HepG2 (cell line): ENCODE measurements around the gene STK25. TPM values are rescaled to one million over a fixed set of nuclear protein-coding genes. Genes with fewer than 3 reads are reported as not detected.

Source experiments
- FLYWCH1 ChIP-seq: sonication (generic); formaldehyde crosslinking; IDR thresholded peaks from 2 replicates; pipeline ENCODE4 v1.8.1; 2023; ENCODE audit warnings: mild to moderate bottlenecking, missing genetic modification reagents
- GFI1 ChIP-seq: sonication (generic); formaldehyde crosslinking; IDR thresholded peaks from 2 replicates; pipeline ENCODE4 v1.5.0; 2020; ENCODE audit warnings: missing genetic modification reagents, mild to moderate bottlenecking, borderline replicate concordance
- MED13 ChIP-seq: sonication (generic); formaldehyde crosslinking; IDR thresholded peaks from 2 replicates; pipeline ENCODE4 v1.5.0; 2020; ENCODE audit warnings: missing genetic modification reagents
- NFKB2 ChIP-seq: sonication (generic); formaldehyde crosslinking; IDR thresholded peaks from 2 replicates; pipeline ENCODE4 v1.4.0; 2020; ENCODE audit warnings: missing genetic modification reagents, borderline replicate concordance
- RBAK ChIP-seq: sonication (generic); formaldehyde crosslinking; IDR thresholded peaks from 2 replicates; pipeline ENCODE4 v1.5.1; 2020; ENCODE audit warnings: mild to moderate bottlenecking, missing genetic modification reagents
- RBM22 ChIP-seq: fragments of 200-400 bp; formaldehyde crosslinking; optimal IDR thresholded peaks from 2 replicates; pipeline ENCODE3; 2017; ENCODE audit warnings: mild to moderate bottlenecking, low read length, moderate library complexity
- SIN3B ChIP-seq: fragments of 150-350 bp; IDR thresholded peaks from 2 replicates; pipeline ENCODE4 v1.6.1; 2014; ENCODE audit warnings: low read length
- SOX13 ChIP-seq, 3 experiments: fragments of 450-650 bp in 1 of 3; sonication (generic) in 1 of 3; formaldehyde crosslinking in 1 of 3; IDR thresholded peaks in 2 of 3; conservative IDR thresholded peaks in 1 of 3; 2 replicates each; pipeline versions ENCODE4 v1.5.0 to v1.6.1; 2016 to 2020; ENCODE audit warnings: antibody characterized with exemption in 1 of 3, mild to moderate bottlenecking in 1 of 3, missing compliant biosample characterization in 1 of 3, missing genetic modification reagents in 1 of 3, moderate library complexity in 1 of 3
- TCF12 ChIP-seq, 2 experiments: fragments of 450-650 bp in 1 of 2; sonication (generic) in 1 of 2; formaldehyde crosslinking in 1 of 2; IDR thresholded peaks; 2 replicates each; pipeline versions ENCODE4 v1.6.1 to v1.8.0; 2017 to 2022; ENCODE audit warnings: antibody characterized with exemption in 1 of 2, mild to moderate bottlenecking in 1 of 2, missing genetic modification reagents in 1 of 2, moderate library complexity in 1 of 2
- TEAD2 ChIP-seq: sonication (generic); formaldehyde crosslinking; IDR thresholded peaks from 2 replicates; pipeline ENCODE4 v1.9.0; 2021; ENCODE audit warnings: missing genetic modification reagents
- ZBTB7B ChIP-seq: sonication (generic); formaldehyde crosslinking; IDR thresholded peaks from 2 replicates; pipeline ENCODE4 v1.4.0; 2020; ENCODE audit warnings: missing genetic modification reagents
- ZKSCAN5 ChIP-seq: sonication (generic); formaldehyde crosslinking; IDR thresholded peaks from 2 replicates; pipeline ENCODE4 v1.5.1; 2020; ENCODE audit warnings: mild to moderate bottlenecking, missing genetic modification reagents
- ZNF124 ChIP-seq: sonication (generic); formaldehyde crosslinking; IDR thresholded peaks from 2 replicates; pipeline ENCODE4 v1.4.0; 2020; ENCODE audit warnings: missing genetic modification reagents
- ZNF224 ChIP-seq: sonication (generic); formaldehyde crosslinking; IDR thresholded peaks from 2 replicates; pipeline ENCODE4 v1.5.0; 2020; ENCODE audit warnings: mild to moderate bottlenecking, missing genetic modification reagents
- ZNF251 ChIP-seq: sonication (generic); formaldehyde crosslinking; IDR thresholded peaks from 2 replicates; pipeline ENCODE4 v1.9.0; 2021; ENCODE audit warnings: mild to moderate bottlenecking, missing genetic modification reagents
- ZNF333 ChIP-seq: sonication (generic); formaldehyde crosslinking; IDR thresholded peaks from 2 replicates; pipeline ENCODE4 v1.4.0; 2020; ENCODE audit warnings: mild to moderate bottlenecking, missing genetic modification reagents, borderline replicate concordance
- ZNF569 ChIP-seq: sonication (generic); formaldehyde crosslinking; IDR thresholded peaks from 2 replicates; pipeline ENCODE4 v1.5.0; 2020; ENCODE audit warnings: mild to moderate bottlenecking, missing genetic modification reagents, moderate library complexity, borderline replicate concordance
- ZNF713 ChIP-seq: sonication (generic); formaldehyde crosslinking; IDR thresholded peaks from 2 replicates; pipeline ENCODE4 v1.4.0; 2020; ENCODE audit warnings: mild to moderate bottlenecking, missing genetic modification reagents
- ZSCAN12 ChIP-seq: sonication (generic); formaldehyde crosslinking; IDR thresholded peaks from 2 replicates; pipeline ENCODE4 v1.9.0; 2021; ENCODE audit warnings: mild to moderate bottlenecking, missing genetic modification reagents
- polyA plus RNA-seq, 8 experiments: library from polyadenylated mRNA; depleted of rRNA in 3 of 8; stranded (reverse) in 7 of 8; unstranded in 1 of 8; fragments of >200 nt; fragmentation: Illumina TruSeq in 4 of 8; extraction: Trizol in 4 of 8; gene quantifications; 2 replicates each; pipeline versions ENCODE4 v1.2.1 to v1.2.3, GENCODE V29; 2011 to 2016; ENCODE audit warnings: low read depth in 4 of 8, missing spikeins in 1 of 8, mixed read lengths in 1 of 8; ENCODE audit not compliant: insufficient read depth in 1 of 8
- total RNA-seq, 5 experiments: library from RNA; depleted of rRNA; stranded (reverse); fragments of >200 nt; fragmentation: Illumina TruSeq; extraction: Trizol; gene quantifications; 2 replicates each; pipeline ENCODE4 v1.2.3, GENCODE V29; 2016; ENCODE audit warnings: low read depth in 1 of 5
- TF ChIP-seq, protein P1 (sequence below): sonication (generic); formaldehyde crosslinking; IDR thresholded peaks from 2 replicates; pipeline ENCODE4 v1.8.1; 2023; ENCODE audit warnings: mild to moderate bottlenecking, missing genetic modification reagents
- TF ChIP-seq, protein P2 (sequence below): sonication (generic); formaldehyde crosslinking; IDR thresholded peaks from 2 replicates; pipeline ENCODE4 v1.8.0; 2023; ENCODE audit warnings: mild to moderate bottlenecking, missing genetic modification reagents
- TF ChIP-seq, protein P3 (sequence below): sonication (generic); formaldehyde crosslinking; IDR thresholded peaks from 2 replicates; pipeline ENCODE4 v1.4.0; 2020; ENCODE audit warnings: missing genetic modification reagents
- TF ChIP-seq, protein P4 (sequence below): sonication (generic); formaldehyde crosslinking; IDR thresholded peaks from 2 replicates; pipeline ENCODE4 v1.8.1; 2023; ENCODE audit warnings: mild to moderate bottlenecking, moderate library complexity, missing genetic modification reagents

Gene STK25
- total and polyA plus RNA-seq, 2 of the 13 experiments (the other 11 are each of a cell fraction or from before 2014, with no cell fraction given), result 177 to 481 TPM

DNA sequence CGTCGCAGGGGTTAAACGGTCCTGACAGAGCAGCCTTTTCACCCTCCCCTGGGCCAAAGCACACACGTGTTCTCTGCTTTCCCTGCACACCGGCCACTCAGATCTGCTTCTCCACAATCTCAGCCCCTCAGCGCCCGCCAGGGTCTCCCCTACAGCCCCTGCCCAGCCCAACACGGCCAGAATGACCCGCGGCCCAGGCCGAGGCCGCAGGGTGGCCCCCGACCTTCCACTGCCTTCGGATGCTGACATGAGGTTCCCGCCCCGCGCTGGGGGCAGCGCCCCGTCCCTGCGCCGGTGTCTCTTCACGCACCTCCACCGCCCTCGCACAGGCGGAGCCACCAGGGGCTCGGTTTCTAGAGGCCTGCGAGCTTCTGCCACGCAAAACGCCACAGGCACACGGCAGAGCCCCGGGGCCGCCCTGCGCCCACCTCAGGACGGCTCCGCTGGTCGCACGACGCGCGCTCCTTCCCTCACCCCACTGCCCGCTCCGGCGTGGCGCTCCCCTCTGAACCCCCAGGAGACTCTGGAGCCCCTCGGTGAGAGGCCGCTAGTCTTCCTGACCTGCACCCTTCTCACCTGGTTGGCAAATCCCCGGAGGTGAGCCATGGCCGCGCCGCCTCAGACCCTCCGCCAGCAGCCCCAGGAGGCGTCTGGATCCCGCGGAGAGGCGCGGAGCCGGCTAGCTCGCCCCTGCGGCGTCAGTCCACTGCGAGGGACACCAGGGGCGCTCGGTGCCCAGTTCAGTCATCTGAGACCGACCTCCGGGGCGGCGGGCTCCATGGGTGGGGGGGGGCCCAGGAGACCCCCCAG is 749 bp downstream of the STK25 start (continued):
- no peak for TF ChIP-seq SIN3B
- peak; percentile 79; the same call in 1 of the 2 replicates for TF ChIP-seq ZNF224 (CRISPR knock-in tag)
- 0 out of 2 replicates have a peak, but pooled peaks have one; percentile 73 for TF ChIP-seq ZNF713 (CRISPR knock-in tag)
- no peak for TF ChIP-seq FLYWCH1
- TF ChIP-seq ZNF569 (CRISPR knock-in tag), result no peak
- no peak for TF ChIP-seq ZSCAN12 (CRISPR knock-in tag)
- no peak for TF ChIP-seq ZNF251
- TF ChIP-seq ZNF333 (CRISPR knock-in tag), result 0 out of 2 replicates have a peak, but pooled peaks have one; percentile 27
- TF ChIP-seq, protein P1, sequence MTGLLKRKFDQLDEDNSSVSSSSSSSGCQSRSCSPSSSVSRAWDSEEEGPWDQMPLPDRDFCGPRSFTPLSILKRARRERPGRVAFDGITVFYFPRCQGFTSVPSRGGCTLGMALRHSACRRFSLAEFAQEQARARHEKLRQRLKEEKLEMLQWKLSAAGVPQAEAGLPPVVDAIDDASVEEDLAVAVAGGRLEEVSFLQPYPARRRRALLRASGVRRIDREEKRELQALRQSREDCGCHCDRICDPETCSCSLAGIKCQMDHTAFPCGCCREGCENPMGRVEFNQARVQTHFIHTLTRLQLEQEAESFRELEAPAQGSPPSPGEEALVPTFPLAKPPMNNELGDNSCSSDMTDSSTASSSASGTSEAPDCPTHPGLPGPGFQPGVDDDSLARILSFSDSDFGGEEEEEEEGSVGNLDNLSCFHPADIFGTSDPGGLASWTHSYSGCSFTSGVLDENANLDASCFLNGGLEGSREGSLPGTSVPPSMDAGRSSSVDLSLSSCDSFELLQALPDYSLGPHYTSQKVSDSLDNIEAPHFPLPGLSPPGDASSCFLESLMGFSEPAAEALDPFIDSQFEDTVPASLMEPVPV (CRISPR knock-in tag), result 0 out of 2 replicates have a peak, but pooled peaks have one; percentile 61
- TF ChIP-seq GFI1 (CRISPR knock-in tag), result no peak; the same call in 1 of the 2 replicates
- TF ChIP-seq, protein P2, sequence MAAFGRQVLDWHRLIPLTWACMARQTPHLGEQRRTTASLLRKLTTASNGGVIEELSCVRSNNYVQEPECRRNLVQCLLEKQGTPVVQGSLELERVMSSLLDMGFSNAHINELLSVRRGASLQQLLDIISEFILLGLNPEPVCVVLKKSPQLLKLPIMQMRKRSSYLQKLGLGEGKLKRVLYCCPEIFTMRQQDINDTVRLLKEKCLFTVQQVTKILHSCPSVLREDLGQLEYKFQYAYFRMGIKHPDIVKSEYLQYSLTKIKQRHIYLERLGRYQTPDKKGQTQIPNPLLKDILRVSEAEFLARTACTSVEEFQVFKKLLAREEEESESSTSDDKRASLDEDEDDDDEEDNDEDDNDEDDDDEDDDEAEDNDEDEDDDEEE (CRISPR knock-in tag), result 0 out of 2 replicates have a peak, but pooled peaks have one; percentile 67
- no peak for TF ChIP-seq TCF12 (IDR thresholded peaks at IDR 0.05)
- no peak; the same call in 1 of the 2 replicates for TF ChIP-seq TCF12 (CRISPR knock-in tag; IDR thresholded peaks at IDR 0.05)
- TF ChIP-seq NFKB2 (CRISPR knock-in tag), result peak; percentile 44; the same call in 1 of the 2 replicates
- no peak for TF ChIP-seq SOX13 (IDR thresholded peaks at IDR 0.05)
- 0 out of 4 replicates have a peak, but pooled peaks of 1 of the 2 experiments have one; percentile 38 for TF ChIP-seq SOX13 (CRISPR knock-in tag; conservative IDR thresholded peaks at IDR 0.05 in 1 of 2, IDR thresholded peaks at IDR 0.05 in 1 of 2)
- no peak for TF ChIP-seq ZKSCAN5 (CRISPR knock-in tag)
- TF ChIP-seq, protein P3, sequence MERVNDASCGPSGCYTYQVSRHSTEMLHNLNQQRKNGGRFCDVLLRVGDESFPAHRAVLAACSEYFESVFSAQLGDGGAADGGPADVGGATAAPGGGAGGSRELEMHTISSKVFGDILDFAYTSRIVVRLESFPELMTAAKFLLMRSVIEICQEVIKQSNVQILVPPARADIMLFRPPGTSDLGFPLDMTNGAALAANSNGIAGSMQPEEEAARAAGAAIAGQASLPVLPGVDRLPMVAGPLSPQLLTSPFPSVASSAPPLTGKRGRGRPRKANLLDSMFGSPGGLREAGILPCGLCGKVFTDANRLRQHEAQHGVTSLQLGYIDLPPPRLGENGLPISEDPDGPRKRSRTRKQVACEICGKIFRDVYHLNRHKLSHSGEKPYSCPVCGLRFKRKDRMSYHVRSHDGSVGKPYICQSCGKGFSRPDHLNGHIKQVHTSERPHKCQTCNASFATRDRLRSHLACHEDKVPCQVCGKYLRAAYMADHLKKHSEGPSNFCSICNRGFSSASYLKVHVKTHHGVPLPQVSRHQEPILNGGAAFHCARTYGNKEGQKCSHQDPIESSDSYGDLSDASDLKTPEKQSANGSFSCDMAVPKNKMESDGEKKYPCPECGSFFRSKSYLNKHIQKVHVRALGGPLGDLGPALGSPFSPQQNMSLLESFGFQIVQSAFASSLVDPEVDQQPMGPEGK, result peak; percentile 86; the same call in 1 of the 2 replicates
- TF ChIP-seq MED13 (CRISPR knock-in tag), result no peak
- no peak for TF ChIP-seq RBAK (CRISPR knock-in tag)
- TF ChIP-seq RBM22, result no peak
- TF ChIP-seq ZNF124, result no peak
- TF ChIP-seq TEAD2 (CRISPR knock-in tag), result no peak
- TF ChIP-seq, protein P4, sequence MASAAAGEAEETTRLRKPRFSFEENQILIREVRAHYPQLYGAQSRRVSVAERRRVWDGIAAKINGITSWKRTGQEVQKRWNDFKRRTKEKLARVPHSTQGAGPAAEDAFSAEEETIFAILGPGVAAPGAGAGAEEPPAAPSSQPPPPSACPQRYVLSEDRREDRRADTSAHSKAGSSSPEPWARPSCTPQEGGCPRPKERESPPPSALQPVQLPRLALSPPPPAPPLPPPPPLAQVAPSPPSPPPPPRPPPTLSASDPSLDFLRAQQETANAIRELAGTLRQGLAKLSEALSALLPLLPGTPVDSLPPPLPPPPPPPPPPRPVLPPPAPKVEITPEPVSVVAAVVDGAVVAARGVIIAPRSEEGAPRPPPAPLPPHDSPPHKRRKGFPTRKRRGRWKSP (CRISPR knock-in tag), result peak; percentile 80; the same call in 1 of the 2 replicates
- peak; percentile 68; the same call in 1 of the 2 replicates for TF ChIP-seq ZBTB7B
